CD14-positive monocyte (primary cell): ENCODE results near the gene PTPRD. TPM values are rescaled to one million over a fixed set of nuclear protein-coding genes. Genes with fewer than 3 reads are reported as not detected.

ENCODE experiments used
- DNase-seq, 3 donors: peaks; one replicate each; pipeline ENCODE4 v3.0.0-alpha.2; 2011 to 2022
- H2AFZ ChIP-seq: 2 replicates; pipeline ENCODE4 v1.6.0; 2012; ENCODE audit warnings: mild to moderate bottlenecking, low read depth, low read length, inconsistent platforms; ENCODE audit not compliant: insufficient read depth, poor library complexity, severe bottlenecking
- H3K27ac ChIP-seq, 2 donors: 1 replicate in 1 of 2; 2 replicates in 1 of 2; pipeline ENCODE4 v1.5.1; 2012 to 2013; ENCODE audit warnings: low read length in 2 of 2, control low read depth in 1 of 2, inconsistent platforms in 1 of 2, low read depth in 1 of 2, mild to moderate bottlenecking in 1 of 2
- H3K27me3 ChIP-seq, 2 donors: one replicate each; pipeline versions ENCODE4 v1.6.0 to v1.6.1; 2011 to 2013; ENCODE audit warnings: low read length in 2 of 2; ENCODE audit not compliant: control insufficient read depth in 2 of 2, insufficient read depth in 2 of 2
- H3K36me3 ChIP-seq, 2 donors: replicated peaks in 1 of 2; 1 replicate in 1 of 2; 2 replicates in 1 of 2; pipeline versions ENCODE4 v1.5.1 to v1.6.1; 2012 to 2013; ENCODE audit warnings: low read length in 2 of 2, control low read depth in 1 of 2, inconsistent platforms in 1 of 2, mild to moderate bottlenecking in 1 of 2; ENCODE audit not compliant: insufficient read depth in 2 of 2, control insufficient read depth in 1 of 2
- H3K4me1 ChIP-seq, 2 donors: 1 replicate in 1 of 2; 2 replicates in 1 of 2; pipeline versions ENCODE4 v1.5.1 to v1.6.1; 2012 to 2013; ENCODE audit warnings: low read length in 2 of 2, control low read depth in 1 of 2, inconsistent platforms in 1 of 2, mild to moderate bottlenecking in 1 of 2, moderate library complexity in 1 of 2; ENCODE audit not compliant: insufficient read depth in 2 of 2, control insufficient read depth in 1 of 2
- H3K4me2 ChIP-seq: replicated peaks from 2 replicates; pipeline ENCODE3; 2012; ENCODE audit warnings: low read length, moderate library complexity, mild to moderate bottlenecking; ENCODE audit not compliant: poor library complexity, severe bottlenecking; ENCODE audit errors: extremely low read depth
- H3K4me3 ChIP-seq, 3 experiments: fragments of 200-600 bp in 1 of 3; sonication (generic) in 1 of 3; replicated peaks in 1 of 3; 1 replicate in 2 of 3; 2 replicates in 1 of 3; pipeline ENCODE4 v1.5.1; 2011 to 2013; ENCODE audit warnings: low read length in 3 of 3, mild to moderate bottlenecking in 3 of 3, control low read depth in 2 of 3, low read depth in 2 of 3, inconsistent platforms in 1 of 3, moderate library complexity in 1 of 3
- H3K79me2 ChIP-seq: 2 replicates; pipeline ENCODE4 v1.6.0; 2012; ENCODE audit warnings: mild to moderate bottlenecking, control low read depth, inconsistent platforms, low read length, moderate library complexity; ENCODE audit not compliant: insufficient read depth
- H3K9ac ChIP-seq: 2 replicates; pipeline ENCODE4 v1.6.0; 2017; ENCODE audit warnings: low read length, mild to moderate bottlenecking; ENCODE audit not compliant: insufficient read depth, poor library complexity, severe bottlenecking
- H3K9me3 ChIP-seq, 2 donors: replicated peaks in 1 of 2; 1 replicate in 1 of 2; 2 replicates in 1 of 2; pipeline versions ENCODE4 v1.5.1 to v1.6.1; 2012 to 2013; ENCODE audit warnings: low read length in 2 of 2, control low read depth in 1 of 2; ENCODE audit not compliant: control insufficient read depth in 1 of 2, insufficient read depth in 1 of 2
- H4K20me1 ChIP-seq: 2 replicates; pipeline ENCODE4 v1.6.0; 2012; ENCODE audit warnings: mild to moderate bottlenecking, low read length, control low read depth, moderate library complexity; ENCODE audit not compliant: insufficient read depth
- H3K27ac Mint-ChIP-seq, 7 donors: one replicate each; pipeline ENCODE4 v1.8.0; 2020; ENCODE audit warnings: mild to moderate bottlenecking in 7 of 7, mixed read lengths in 7 of 7, moderate library complexity in 6 of 7, inconsistent platforms in 2 of 7
- H3K27me3 Mint-ChIP-seq, 3 donors: one replicate each; pipeline ENCODE4 v1.8.0; 2021 to 2022; ENCODE audit warnings: low read depth in 3 of 3, mild to moderate bottlenecking in 3 of 3, mixed read lengths in 3 of 3, moderate library complexity in 3 of 3, inconsistent platforms in 1 of 3
- H3K36me3 Mint-ChIP-seq, 2 donors: one replicate each; pipeline ENCODE4 v1.8.0; 2020; ENCODE audit warnings: mixed read lengths in 2 of 2, inconsistent platforms in 1 of 2, mild to moderate bottlenecking in 1 of 2
- H3K4me1 Mint-ChIP-seq: one replicate; pipeline ENCODE4 v1.8.0; 2020; ENCODE audit warnings: mild to moderate bottlenecking, mixed read lengths
- H3K4me3 Mint-ChIP-seq, 2 donors: one replicate each; pipeline ENCODE4 v1.8.0; 2020; ENCODE audit warnings: mild to moderate bottlenecking in 2 of 2, mixed read lengths in 2 of 2, moderate library complexity in 1 of 2
- H3K9me3 Mint-ChIP-seq, 7 donors: one replicate each; pipeline ENCODE4 v1.8.0; 2020 to 2022; ENCODE audit warnings: mixed read lengths in 7 of 7, mild to moderate bottlenecking in 6 of 7, moderate library complexity in 6 of 7, inconsistent platforms in 2 of 7
- WGBS: methylation state at CpG from one replicate; pipeline ENCODE4 v1.1.5; 2013; ENCODE audit warnings: missing lambda C conversion rate; ENCODE audit not compliant: insufficient coverage; 5-methylcytosine and 5-hydroxymethylcytosine counted together
- intact Hi-C, 2 donors: fragments of 100-400 bp; cut with micrococcal nuclease; formaldehyde crosslinking; loops; one replicate each; pipeline versions ENCODE4 v1.15.0 to v1.15.1; 2023
- polyA plus RNA-seq, 3 donors: library from polyadenylated mRNA; depleted of rRNA in 1 of 3; unstranded in 2 of 3; stranded (reverse) in 1 of 3; fragments of 300-500 nt in 2 of 3; fragments of >200 nt in 1 of 3; fragmentation: Illumina TruSeq in 2 of 3; gene quantifications; 1 replicate in 2 of 3; 2 replicates in 1 of 3; pipeline ENCODE4 v1.2.3, GENCODE V29; 2012 to 2021
- TF ChIP-seq, protein P1 (sequence below): fragments of 200-600 bp; IDR thresholded peaks from one replicate; pipeline ENCODE4 v1.8.0; 2022; ENCODE audit warnings: antibody characterized with exemption, mild to moderate bottlenecking

The PTPRD gene
- polyA plus RNA-seq, 3 donors, result not detected

DNA sequence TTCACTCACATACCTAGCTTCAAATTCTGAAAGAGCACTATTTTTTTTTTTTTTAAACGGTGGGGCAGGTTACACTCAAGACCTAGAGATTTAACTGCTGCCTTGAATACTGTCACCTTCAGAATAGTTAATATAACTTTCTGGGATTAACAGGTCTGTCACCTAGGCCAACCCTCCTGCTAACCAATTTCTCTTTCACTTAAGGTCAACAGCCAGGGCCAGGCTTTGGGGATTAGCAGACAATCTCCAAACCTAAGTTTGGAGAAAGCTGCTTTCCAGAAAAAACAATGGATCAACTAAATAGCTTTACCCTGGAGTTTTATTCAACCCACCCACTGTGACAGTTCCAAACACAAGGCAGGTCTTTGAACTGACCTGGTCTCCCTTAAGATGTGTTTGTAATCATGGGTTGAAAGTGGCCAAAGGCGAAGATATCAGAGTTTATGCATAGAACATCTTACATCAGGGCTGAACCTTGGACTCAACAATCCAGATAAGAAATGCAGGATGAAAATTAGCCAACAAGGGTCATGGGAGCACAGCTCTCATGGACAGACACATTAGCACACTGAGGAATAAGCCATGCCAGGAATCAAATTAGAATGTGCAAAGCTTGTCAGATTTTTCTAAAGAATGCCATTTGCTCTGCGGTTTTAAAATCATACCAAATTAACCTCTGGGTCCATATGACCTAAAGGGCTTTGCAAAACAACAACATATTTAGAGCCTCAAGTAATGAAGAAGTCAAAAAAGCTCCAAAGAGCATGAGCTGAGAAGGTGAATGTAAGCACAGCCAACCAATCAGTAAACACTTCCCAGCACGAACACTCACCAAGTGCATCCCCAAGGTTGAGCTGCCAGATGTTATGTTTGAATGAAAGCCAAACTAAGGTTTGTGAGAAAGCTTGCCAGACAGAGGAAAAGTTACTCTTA, 2274.7 kb downstream of the PTPRD start:
- Mint-ChIP-seq H3K9me3 (peaks cover 0 to 9% (median 2%) of the 10 kb centered on the region in 7 donors), H3K27ac (no peak overlapping the region), H3K4me1 (no peaks in the 10 kb centered on the region), H3K4me3 (no peak overlapping the region), H3K36me3 (no peaks in the 10 kb centered on the region), H3K27me3 (no peaks in the 10 kb centered on the region)
- Histone ChIP-seq H3K27me3 (no peaks in the 10 kb centered on the region), H3K27ac (no peak overlapping the region), H3K4me2 (no peak overlapping the region), H3K4me3 (no peak overlapping the region), H3K79me2 (no peaks in the 10 kb centered on the region), H4K20me1 (no peaks in the 10 kb centered on the region), H3K9me3 (no peaks in the 10 kb centered on the region), H2AFZ (no peak overlapping the region), H3K4me1 (no peaks in the 10 kb centered on the region), H3K9ac (no peak overlapping the region), H3K36me3 (no peaks in the 10 kb centered on the region)
- WGBS, result 80% methylated on average over 1 of the region's 4 CpGs
- intact Hi-C loops, result no loop called here
- TF ChIP-seq, protein P1, sequence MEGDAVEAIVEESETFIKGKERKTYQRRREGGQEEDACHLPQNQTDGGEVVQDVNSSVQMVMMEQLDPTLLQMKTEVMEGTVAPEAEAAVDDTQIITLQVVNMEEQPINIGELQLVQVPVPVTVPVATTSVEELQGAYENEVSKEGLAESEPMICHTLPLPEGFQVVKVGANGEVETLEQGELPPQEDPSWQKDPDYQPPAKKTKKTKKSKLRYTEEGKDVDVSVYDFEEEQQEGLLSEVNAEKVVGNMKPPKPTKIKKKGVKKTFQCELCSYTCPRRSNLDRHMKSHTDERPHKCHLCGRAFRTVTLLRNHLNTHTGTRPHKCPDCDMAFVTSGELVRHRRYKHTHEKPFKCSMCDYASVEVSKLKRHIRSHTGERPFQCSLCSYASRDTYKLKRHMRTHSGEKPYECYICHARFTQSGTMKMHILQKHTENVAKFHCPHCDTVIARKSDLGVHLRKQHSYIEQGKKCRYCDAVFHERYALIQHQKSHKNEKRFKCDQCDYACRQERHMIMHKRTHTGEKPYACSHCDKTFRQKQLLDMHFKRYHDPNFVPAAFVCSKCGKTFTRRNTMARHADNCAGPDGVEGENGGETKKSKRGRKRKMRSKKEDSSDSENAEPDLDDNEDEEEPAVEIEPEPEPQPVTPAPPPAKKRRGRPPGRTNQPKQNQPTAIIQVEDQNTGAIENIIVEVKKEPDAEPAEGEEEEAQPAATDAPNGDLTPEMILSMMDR, result no peak
- no peak for DNase-seq

DNA sequence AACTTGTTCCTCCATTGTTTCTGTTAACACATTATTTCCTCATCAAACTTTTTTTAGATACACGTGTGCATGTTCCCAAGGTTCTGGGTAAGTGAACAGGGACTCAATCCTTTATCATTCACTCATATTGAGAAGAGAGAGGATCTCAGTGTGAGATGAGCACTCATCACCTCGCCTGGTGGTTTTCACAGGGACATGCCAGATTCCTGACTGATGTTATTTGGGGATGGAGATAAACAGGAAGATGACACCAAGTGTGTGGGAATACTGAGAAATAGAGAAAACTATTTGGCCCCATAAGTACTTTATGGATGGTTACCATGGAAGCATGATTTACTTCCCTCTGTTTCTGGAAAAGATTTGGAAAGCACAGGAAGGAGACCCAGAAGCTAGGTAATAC, 2279.9 kb downstream of the PTPRD start:
- Mint-ChIP-seq H3K36me3 (no peaks in the 10 kb centered on the region), H3K27ac (no peak overlapping the region), H3K27me3 (no peaks in the 10 kb centered on the region), H3K9me3 (peaks cover 8 to 25% (median 18%) of the 10 kb centered on the region in 7 donors), H3K4me1 (no peaks in the 10 kb centered on the region), H3K4me3 (no peak overlapping the region)
- TF ChIP-seq, protein P1, result no peak
- Histone ChIP-seq H3K79me2 (no peaks in the 10 kb centered on the region), H3K9me3 (peaks cover 11 to 13% of the 10 kb centered on the region in 2 donors), H2AFZ (no peak overlapping the region), H3K4me1 (no peaks in the 10 kb centered on the region), H3K4me3 (no peak overlapping the region), H3K27ac (no peak overlapping the region), H4K20me1 (no peaks in the 10 kb centered on the region), H3K27me3 (no peaks in the 10 kb centered on the region), H3K9ac (no peak overlapping the region), H3K36me3 (no peaks in the 10 kb centered on the region), H3K4me2 (no peak overlapping the region)
- intact Hi-C loops, result no loop called here
- no CpG with 5 or more reads among the region's 2 CpGs for WGBS
- DNase-seq, result no peak
